Measurements from ENCODE around the gene GALNS. TPM values are rescaled to one million over a fixed set of nuclear protein-coding genes. Genes with fewer than 3 reads are reported as not detected.

GALNS gene
- polyA plus RNA-seq, 1 donor, result 32.2 TPM

- Histone ChIP-seq H3K36me3 (ENCODE audit: control insufficient read depth, insufficient read depth, low read length) (no peaks in the 10 kb centered on the region), H3K27me3 (ENCODE audit: control insufficient read depth, insufficient read depth, low read length) (peaks cover 7% of the 10 kb centered on the region), H3K4me3 (ENCODE audit: low read length) (no peak overlapping the region), H3K9me3 (ENCODE audit: control insufficient read depth, low read depth, low read length) (peaks cover 8% of the 10 kb centered on the region), H3K27ac (ENCODE audit: low read length) (no peak overlapping the region), H3K4me1 (ENCODE audit: control insufficient read depth, insufficient read depth, low read length) (peaks cover 8% of the 10 kb centered on the region)
- WGBS (ENCODE audit: insufficient coverage, low lambda C conversion rate), result 80% methylated on average over 1 of the region's 22 CpGs
- DNase-seq, result no peak
These were observed 19.0 kb upstream of the GALNS start for GRCh38 chr16:88875703-88876234.

GRCh38 chr16:88874938-88875599, 18.3 kb upstream of the GALNS start:
- Histone ChIP-seq H3K36me3 (ENCODE audit: control insufficient read depth, insufficient read depth, low read length) (no peaks in the 10 kb centered on the region), H3K4me3 (ENCODE audit: low read length) (no peak overlapping the region), H3K27ac (ENCODE audit: low read length) (no peak overlapping the region), H3K27me3 (ENCODE audit: control insufficient read depth, insufficient read depth, low read length) (peaks cover 9% of the 10 kb centered on the region), H3K9me3 (ENCODE audit: control insufficient read depth, low read depth, low read length) (peaks cover 8% of the 10 kb centered on the region), H3K4me1 (ENCODE audit: control insufficient read depth, insufficient read depth, low read length) (peaks cover under 1% of the 10 kb centered on the region)
- no CpG with 5 or more reads among the region's 34 CpGs for WGBS (ENCODE audit: insufficient coverage, low lambda C conversion rate)
- DNase-seq, result no peak

GRCh38 chr16:88872650-88873331, 16.0 kb upstream of the GALNS start:
- H3K27ac ChIP-seq (ENCODE audit: low read length), result no peak overlapping the region
- H3K27me3 ChIP-seq (ENCODE audit: control insufficient read depth, insufficient read depth, low read length), result peaks cover 13% of the 10 kb centered on the region
- H3K9me3 ChIP-seq (ENCODE audit: control insufficient read depth, low read depth, low read length), result peaks cover 4% of the 10 kb centered on the region
- DNase-seq, result no peak
- H3K4me1 ChIP-seq (ENCODE audit: control insufficient read depth, insufficient read depth, low read length), result no peaks in the 10 kb centered on the region
- no CpG with 5 or more reads among the region's 25 CpGs for WGBS (ENCODE audit: insufficient coverage, low lambda C conversion rate)
- H3K36me3 ChIP-seq (ENCODE audit: control insufficient read depth, insufficient read depth, low read length), result no peaks in the 10 kb centered on the region
- H3K4me3 ChIP-seq (ENCODE audit: low read length), result no peak overlapping the region

GRCh38 chr16:88871730-88872416, 15.1 kb upstream of the GALNS start:
- Histone ChIP-seq H3K9me3 (ENCODE audit: control insufficient read depth, low read depth, low read length) (peaks cover 4% of the 10 kb centered on the region), H3K36me3 (ENCODE audit: control insufficient read depth, insufficient read depth, low read length) (no peaks in the 10 kb centered on the region), H3K4me1 (ENCODE audit: control insufficient read depth, insufficient read depth, low read length) (no peaks in the 10 kb centered on the region), H3K27me3 (ENCODE audit: control insufficient read depth, insufficient read depth, low read length) (peaks cover 13% of the 10 kb centered on the region), H3K4me3 (ENCODE audit: low read length) (no peak overlapping the region), H3K27ac (ENCODE audit: low read length) (no peak overlapping the region)
- DNase-seq, result no peak
- WGBS (ENCODE audit: insufficient coverage, low lambda C conversion rate), result no CpG with 5 or more reads among the region's 21 CpGs

- Histone ChIP-seq H3K4me1 (ENCODE audit: control insufficient read depth, insufficient read depth, low read length) (no peaks in the 10 kb centered on the region), H3K9me3 (ENCODE audit: control insufficient read depth, low read depth, low read length) (peaks cover 4% of the 10 kb centered on the region), H3K27ac (ENCODE audit: low read length) (no peak overlapping the region), H3K27me3 (ENCODE audit: control insufficient read depth, insufficient read depth, low read length) (peaks cover 13% of the 10 kb centered on the region), H3K4me3 (ENCODE audit: low read length) (no peak overlapping the region), H3K36me3 (ENCODE audit: control insufficient read depth, insufficient read depth, low read length) (no peaks in the 10 kb centered on the region)
- no peak for DNase-seq
- no CpG with 5 or more reads among the region's 8 CpGs for WGBS (ENCODE audit: insufficient coverage, low lambda C conversion rate)
These were observed 14.6 kb upstream of the GALNS start for GRCh38 chr16:88871349-88871702.

- Histone ChIP-seq H3K27ac (ENCODE audit: low read length) (no peak overlapping the region), H3K36me3 (ENCODE audit: control insufficient read depth, insufficient read depth, low read length) (no peaks in the 10 kb centered on the region), H3K4me3 (ENCODE audit: low read length) (no peak overlapping the region), H3K9me3 (ENCODE audit: control insufficient read depth, low read depth, low read length) (peaks cover 4% of the 10 kb centered on the region), H3K4me1 (ENCODE audit: control insufficient read depth, insufficient read depth, low read length) (no peaks in the 10 kb centered on the region), H3K27me3 (ENCODE audit: control insufficient read depth, insufficient read depth, low read length) (peaks cover 13% of the 10 kb centered on the region)
- no CpG with 5 or more reads among the region's 37 CpGs for WGBS (ENCODE audit: insufficient coverage, low lambda C conversion rate)
- DNase-seq, result no peak
These were observed 14.0 kb upstream of the GALNS start for GRCh38 chr16:88870608-88871348.

GRCh38 chr16:88869673-88869980, 12.9 kb upstream of the GALNS start:
- DNase-seq, result no peak
- H3K27me3 ChIP-seq (ENCODE audit: control insufficient read depth, insufficient read depth, low read length), result peaks cover 13% of the 10 kb centered on the region
- H3K4me3 ChIP-seq (ENCODE audit: low read length), result no peak overlapping the region
- no CpG with 5 or more reads among the region's 9 CpGs for WGBS (ENCODE audit: insufficient coverage, low lambda C conversion rate)
- H3K27ac ChIP-seq (ENCODE audit: low read length), result no peak overlapping the region
- no peaks in the 10 kb centered on the region for H3K36me3 ChIP-seq (ENCODE audit: control insufficient read depth, insufficient read depth, low read length)
- no peaks in the 10 kb centered on the region for H3K9me3 ChIP-seq (ENCODE audit: control insufficient read depth, low read depth, low read length)
- no peaks in the 10 kb centered on the region for H3K4me1 ChIP-seq (ENCODE audit: control insufficient read depth, insufficient read depth, low read length)

- DNase-seq, result no peak
- Histone ChIP-seq H3K4me3 (ENCODE audit: low read length) (no peak overlapping the region), H3K36me3 (ENCODE audit: control insufficient read depth, insufficient read depth, low read length) (no peaks in the 10 kb centered on the region), H3K9me3 (ENCODE audit: control insufficient read depth, low read depth, low read length) (no peaks in the 10 kb centered on the region), H3K27ac (ENCODE audit: low read length) (no peak overlapping the region), H3K4me1 (ENCODE audit: control insufficient read depth, insufficient read depth, low read length) (no peaks in the 10 kb centered on the region), H3K27me3 (ENCODE audit: control insufficient read depth, insufficient read depth, low read length) (peaks cover 13% of the 10 kb centered on the region)
- no CpG with 5 or more reads among the region's 27 CpGs for WGBS (ENCODE audit: insufficient coverage, low lambda C conversion rate)
These were observed 12.4 kb upstream of the GALNS start for GRCh38 chr16:88868974-88869672.

GRCh38 chr16:88867581-88868246, 11.0 kb upstream of the GALNS start:
- Histone ChIP-seq H3K27me3 (ENCODE audit: control insufficient read depth, insufficient read depth, low read length) (peaks cover 13% of the 10 kb centered on the region), H3K9me3 (ENCODE audit: control insufficient read depth, low read depth, low read length) (no peaks in the 10 kb centered on the region), H3K27ac (ENCODE audit: low read length) (no peak overlapping the region), H3K4me1 (ENCODE audit: control insufficient read depth, insufficient read depth, low read length) (no peaks in the 10 kb centered on the region), H3K36me3 (ENCODE audit: control insufficient read depth, insufficient read depth, low read length) (peaks cover 1% of the 10 kb centered on the region), H3K4me3 (ENCODE audit: low read length) (no peak overlapping the region)
- DNase-seq, result no peak
- WGBS (ENCODE audit: insufficient coverage, low lambda C conversion rate), result no CpG with 5 or more reads among the region's 24 CpGs
